HEK293 (cell line): Measurements from ENCODE around the gene NINJ2.
"Not testable (repeated sequence)": the region's sequence is repeated elsewhere in the genome, so short reads cannot be mapped to it uniquely, and the experiment has no call there.

Source experiments
- CTCF ChIA-PET: fragments of 350-600 bp; formaldehyde crosslinking; extraction: SDS; loops from one replicate; lab custom pipeline; 2021; ENCODE audit warnings: antibody characterized with exemption; lab: Yijun Ruan, JAX
- POLR2A ChIA-PET: fragments of 300-600 bp; formaldehyde crosslinking; extraction: SDS; loops from one replicate; lab custom pipeline; 2020; ENCODE audit warnings: antibody characterized with exemption, inconsistent platforms; lab: Yijun Ruan, JAX
- H3K27ac ChIP-seq: fragments of 200-500 bp; sonication (Bioruptor generic); 2 replicates; pipeline ENCODE4 v1.5.1; 2014; ENCODE audit warnings: low read depth, low read length, control low read depth, inconsistent platforms; ENCODE audit errors: extremely low read depth
- H3K36me3 ChIP-seq, 2 experiments: fragments of 200-500 bp in 1 of 2; sonication (Bioruptor generic) in 1 of 2; 1 replicate in 1 of 2; 2 replicates in 1 of 2; pipeline ENCODE4 v1.5.1; 2014 to 2017; ENCODE audit warnings: inconsistent platforms in 2 of 2, low read length in 2 of 2; ENCODE audit not compliant: control insufficient read depth in 2 of 2, insufficient read depth in 1 of 2
- H3K4me1 ChIP-seq: fragments of 200-500 bp; sonication (Bioruptor generic); 2 replicates; pipeline ENCODE4 v1.5.1; 2014; ENCODE audit warnings: mild to moderate bottlenecking, low read length, inconsistent platforms; ENCODE audit not compliant: control insufficient read depth, insufficient read depth
- H3K4me3 ChIP-seq: 2 replicates; pipeline ENCODE4 v1.5.1; 2011; ENCODE audit warnings: low read depth, mild to moderate bottlenecking, control low read depth, low read length, moderate library complexity
- H3K9me3 ChIP-seq: fragments of 200-500 bp; sonication (Bioruptor generic); 2 replicates; pipeline ENCODE4 v1.5.1; 2014; ENCODE audit warnings: low read depth, low read length, inconsistent platforms; ENCODE audit not compliant: control insufficient read depth, insufficient read depth
- BCL11B ChIP-seq: fragments of 450-650 bp; formaldehyde crosslinking; IDR thresholded peaks from 2 replicates; pipeline ENCODE4 v1.5.1; 2016; ENCODE audit warnings: low read depth, missing biosample characterization, missing genetic modification characterization
- IKZF3 ChIP-seq: fragments of 450-650 bp; IDR thresholded peaks from 2 replicates; pipeline ENCODE4 v1.5.0; 2018; ENCODE audit warnings: missing biosample characterization, mild to moderate bottlenecking, missing genetic modification characterization, moderate library complexity
- MZF1 ChIP-seq: fragments of 450-650 bp; formaldehyde crosslinking; IDR thresholded peaks from 2 replicates; pipeline ENCODE4 v1.5.1; 2017; ENCODE audit warnings: missing biosample characterization, missing genetic modification characterization, borderline replicate concordance
- PRDM4 ChIP-seq: fragments of 450-650 bp; formaldehyde crosslinking; IDR thresholded peaks from 2 replicates; pipeline ENCODE4 v1.5.1; 2017; ENCODE audit warnings: missing biosample characterization, missing genetic modification characterization
- SETDB1 ChIP-seq: IDR thresholded peaks from one replicate; pipeline ENCODE4 v1.6.1; 2017; ENCODE audit warnings: mild to moderate bottlenecking, low read length, moderate library complexity, mixed read lengths; ENCODE audit not compliant: insufficient read length
- TRIM28 ChIP-seq: IDR thresholded peaks from 2 replicates; pipeline ENCODE4 v1.6.1; 2011; ENCODE audit warnings: low read length, control low read depth, borderline replicate concordance
- ZNF133 ChIP-seq: fragments of 450-650 bp; formaldehyde crosslinking; IDR thresholded peaks from 2 replicates; pipeline ENCODE4 v1.5.1; 2016; ENCODE audit warnings: missing biosample characterization, missing genetic modification characterization
- ZNF140 ChIP-seq: fragments of 450-650 bp; formaldehyde crosslinking; IDR thresholded peaks from 2 replicates; pipeline ENCODE4 v1.5.1; 2016; ENCODE audit warnings: missing biosample characterization, missing genetic modification characterization
- ZNF2 ChIP-seq: fragments of 450-650 bp; formaldehyde crosslinking; IDR thresholded peaks from 2 replicates; pipeline ENCODE4 v1.5.1; 2016; ENCODE audit warnings: missing biosample characterization, missing genetic modification characterization
- ZNF221 ChIP-seq: fragments of 450-650 bp; formaldehyde crosslinking; IDR thresholded peaks from 2 replicates; pipeline ENCODE4 v1.5.1; 2017; ENCODE audit warnings: missing biosample characterization, missing genetic modification characterization, borderline replicate concordance
- ZNF239 ChIP-seq: fragments of 450-650 bp; formaldehyde crosslinking; IDR thresholded peaks from 2 replicates; pipeline ENCODE4 v1.5.1; 2016; ENCODE audit warnings: missing biosample characterization, missing genetic modification characterization
- ZNF423 ChIP-seq: fragments of 450-650 bp; formaldehyde crosslinking; IDR thresholded peaks from 2 replicates; pipeline ENCODE4 v1.5.1; 2016; ENCODE audit warnings: missing biosample characterization, missing genetic modification characterization
- ZNF426 ChIP-seq: fragments of 450-650 bp; formaldehyde crosslinking; IDR thresholded peaks from 2 replicates; pipeline ENCODE4 v1.5.1; 2017; ENCODE audit warnings: missing biosample characterization, missing genetic modification characterization, mild to moderate bottlenecking, inconsistent platforms, moderate library complexity
- ZNF449 ChIP-seq: fragments of 450-650 bp; formaldehyde crosslinking; IDR thresholded peaks from 2 replicates; pipeline ENCODE4 v1.5.1; 2017; ENCODE audit warnings: missing biosample characterization, mild to moderate bottlenecking, missing genetic modification characterization, moderate library complexity
- ZNF518A ChIP-seq: fragments of 450-650 bp; formaldehyde crosslinking; conservative IDR thresholded peaks from 2 replicates; pipeline ENCODE4 v1.5.1; 2016; ENCODE audit warnings: low read depth, missing biosample characterization, missing genetic modification characterization
- ZNF555 ChIP-seq: fragments of 450-650 bp; formaldehyde crosslinking; conservative IDR thresholded peaks from 2 replicates; pipeline ENCODE4 v1.5.1; 2017; ENCODE audit warnings: missing biosample characterization, mild to moderate bottlenecking, missing genetic modification characterization, inconsistent platforms
- ZNF561 ChIP-seq: fragments of 450-650 bp; IDR thresholded peaks from 2 replicates; pipeline ENCODE4 v1.5.1; 2018; ENCODE audit warnings: missing biosample characterization, missing genetic modification characterization, borderline replicate concordance
- ZNF571 ChIP-seq: fragments of 450-650 bp; formaldehyde crosslinking; IDR thresholded peaks from 2 replicates; pipeline ENCODE4 v1.5.0; 2017; ENCODE audit warnings: missing biosample characterization, missing genetic modification characterization
- ZNF645 ChIP-seq: fragments of 450-650 bp; formaldehyde crosslinking; IDR thresholded peaks from 2 replicates; pipeline ENCODE4; 2016; ENCODE audit warnings: missing biosample characterization, missing genetic modification characterization
- ZNF660 ChIP-seq: fragments of 450-650 bp; IDR thresholded peaks from 2 replicates; pipeline ENCODE4 v1.5.1; 2018; ENCODE audit warnings: missing biosample characterization, mild to moderate bottlenecking, missing genetic modification characterization
- ZNF704 ChIP-seq: fragments of 450-650 bp; formaldehyde crosslinking; IDR thresholded peaks from 2 replicates; pipeline ENCODE4 v1.5.1; 2016; ENCODE audit warnings: missing biosample characterization, missing genetic modification characterization
- ZNF777 ChIP-seq: fragments of 450-650 bp; formaldehyde crosslinking; IDR thresholded peaks from 2 replicates; pipeline ENCODE4 v1.5.1; 2017; ENCODE audit warnings: missing biosample characterization, missing genetic modification characterization, borderline replicate concordance
- ZXDB ChIP-seq: fragments of 450-650 bp; formaldehyde crosslinking; IDR thresholded peaks from 2 replicates; pipeline ENCODE4 v1.5.1; 2016; ENCODE audit warnings: missing biosample characterization, missing genetic modification characterization

The NINJ2 gene

GRCh38 chr12:700016-700415 is 36.8 kb upstream of the NINJ2 start:
- no peaks in the 10 kb centered on the region for H3K4me1 ChIP-seq
- POLR2A ChIA-PET = interaction anchor here (0.7 kb wide), 1 partner anchor 16 kb away, joined by 5 read pairs; no protein-coding TSS in a partner anchor
- TF ChIP-seq PRDM4 (tag by site-specific recombination) (no peak), ZNF704 (no peak), ZXDB (tag by site-specific recombination) (no peak), IKZF3 (tag by site-specific recombination) (no peak), ZNF221 (tag by site-specific recombination) (no peak), ZNF133 (tag by site-specific recombination) (no peak), ZNF426 (tag by site-specific recombination) (no peak), ZNF423 (tag by site-specific recombination) (no peak)
- no peak overlapping the region for H3K27ac ChIP-seq
- no peaks in the 10 kb centered on the region for H3K9me3 ChIP-seq
- no peaks in the 10 kb centered on the region for H3K36me3 ChIP-seq
- CTCF ChIA-PET = interaction anchor here (0.6 to 0.9 kb wide), 2 partner anchors 204 to 973 kb away, joined by 3 read pairs; no protein-coding TSS in a partner anchor
- H3K4me3 ChIP-seq = no peak overlapping the region

GRCh38 chr12:698222-698621 is 35.0 kb upstream of the NINJ2 start:
- POLR2A ChIA-PET = not testable (repeated sequence)

GRCh38 chr12:697481-697880 is 34.2 kb upstream of the NINJ2 start:
- POLR2A ChIA-PET = no interaction called here
- no peaks in the 10 kb centered on the region for H3K36me3 ChIP-seq
- H3K4me1 ChIP-seq = peaks cover 3% of the 10 kb centered on the region; the same call in 1 of the 2 replicates
- no peak overlapping the region for H3K27ac ChIP-seq
- H3K9me3 ChIP-seq = no peaks in the 10 kb centered on the region
- CTCF ChIA-PET = no interaction called here
- H3K4me3 ChIP-seq = no peak overlapping the region
- TF ChIP-seq ZNF645 (no peak), ZNF518A (tag by site-specific recombination) (no peak), ZNF571 (tag by site-specific recombination) (no peak), BCL11B (tag by site-specific recombination) (no peak), ZNF2 (tag by site-specific recombination) (no peak), ZNF555 (no peak), MZF1 (no peak), ZNF239 (no peak), ZNF660 (tag by site-specific recombination) (no peak), ZNF449 (tag by site-specific recombination) (no peak), ZNF777 (tag by site-specific recombination) (no peak)

More at GRCh38 chr12:698222-698621, 35.0 kb upstream of the NINJ2 start:
- TF ChIP-seq ZNF561 (tag by site-specific recombination) (peak; percentile 49; the same call in 1 of the 2 replicates), SETDB1 (peak; percentile 97), ZNF140 (peak; percentile 21; the same call in 1 of the 2 replicates), TRIM28 (peak; percentile 64; the same call in 1 of the 2 replicates)
- CTCF ChIA-PET, H3K27ac ChIP-seq, H3K36me3 ChIP-seq, H3K4me3 ChIP-seq, H3K4me1 ChIP-seq, H3K9me3 ChIP-seq: not testable (repeated sequence)
